Fibroblast of peridontal ligament (primary cell): ENCODE measurements around the gene GLB1L.
"Not testable (repeated sequence)": the region's sequence is repeated elsewhere in the genome, so short reads cannot be mapped to it uniquely, and the experiment has no call there.

Experiments
- DNase-seq: peaks from one replicate; pipeline ENCODE4 v3.0.0-alpha.2; 2010; ENCODE audit errors: extremely low read depth

Gene GLB1L

GRCh38 chr2:219280651-219281050 is 35.4 kb upstream of the GLB1L start:
- no peak for DNase-seq

- no peak for DNase-seq
These were observed 34.8 kb upstream of the GLB1L start for GRCh38 chr2:219279916-219280516.

- DNase-seq = peak; percentile 98
These were observed 34.1 kb upstream of the GLB1L start, which contains the start of gene DNAJB2 for GRCh38 chr2:219279151-219279915. Gene DNAJB2, plus strand, starts transcription at chr2:219279366. Its CDS starts 468 bp downstream, at chr2:219279834.

GRCh38 chr2:219278655-219279150 is 33.5 kb upstream of the GLB1L start:
- no peak for DNase-seq

GRCh38 chr2:219277703-219278654 is 32.7 kb upstream of the GLB1L start:
- peak; percentile 82 for DNase-seq

- DNase-seq = peak; percentile 59
These were observed 29.2 kb upstream of the GLB1L start for GRCh38 chr2:219274361-219274921.

- DNase-seq = no peak
These were observed 28.7 kb upstream of the GLB1L start for GRCh38 chr2:219273937-219274336.

GRCh38 chr2:219272995-219273394 is 27.8 kb upstream of the GLB1L start:
- DNase-seq = no peak

GRCh38 chr2:219272356-219272755 is 27.1 kb upstream of the GLB1L start:
- no peak for DNase-seq

- DNase-seq = no peak
These were observed 25.8 kb upstream of the GLB1L start for GRCh38 chr2:219271021-219271420.

GRCh38 chr2:219270055-219270372 is 24.8 kb upstream of the GLB1L start:
- no peak for DNase-seq

GRCh38 chr2:219269362-219270054 is 24.3 kb upstream of the GLB1L start:
- DNase-seq = no peak

- DNase-seq = no peak
These were observed 23.1 kb upstream of the GLB1L start for GRCh38 chr2:219268294-219268693.

- no peak for DNase-seq
These were observed 21.6 kb upstream of the GLB1L start for GRCh38 chr2:219266886-219267285.

- no peak for DNase-seq
These were observed 21.0 kb upstream of the GLB1L start for GRCh38 chr2:219266232-219266631.

- no peak for DNase-seq
These were observed 16.0 kb upstream of the GLB1L start for GRCh38 chr2:219261024-219261855.

- DNase-seq = not testable (repeated sequence)
These were observed 13.7 kb upstream of the GLB1L start for GRCh38 chr2:219258942-219259341.

- DNase-seq = peak; percentile 31
These were observed 9.5 kb upstream of the GLB1L start for GRCh38 chr2:219254590-219255201.

- peak; percentile 35 for DNase-seq
These were observed 8.7 kb upstream of the GLB1L start, which contains the start of gene TUBA4A for GRCh38 chr2:219253753-219254589. Gene TUBA4A, minus strand, starts transcription at chr2:219253918. Its CDS starts 60 bp downstream, at chr2:219253858.
